Measurements from ENCODE around the gene MCC.

MCC gene

DNA sequence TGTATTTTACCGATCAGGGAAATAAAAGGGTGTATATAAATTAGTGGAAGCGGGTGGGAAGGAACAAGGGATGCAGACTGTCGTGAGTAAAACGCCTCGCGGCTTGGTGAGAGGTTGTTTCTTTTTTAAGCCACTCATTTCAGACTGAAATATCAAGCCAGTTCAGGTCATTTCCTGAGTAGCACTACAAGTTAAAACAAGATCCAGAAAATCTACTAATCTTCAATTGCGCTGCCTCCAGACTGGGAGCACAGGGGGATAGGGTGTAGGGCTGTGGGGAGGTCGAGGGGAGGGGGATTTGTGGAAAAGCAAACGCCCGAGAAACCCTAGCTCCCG lies 194.3 kb downstream of the MCC start:
- Histone ChIP-seq H3K4me3 (ENCODE audit: low read depth, low read length) (peak overlapping the region; percentile 92), H3K9ac (ENCODE audit: low read depth, low read length) (peak overlapping the region; percentile 70), H3K4me1 (ENCODE audit: control insufficient read depth, insufficient read depth, low read length) (peaks cover 44% of the 10 kb centered on the region), H3K27me3 (ENCODE audit: control insufficient read depth, insufficient read depth, low read length) (peaks cover 12% of the 10 kb centered on the region), H3K36me3 (ENCODE audit: control insufficient read depth, insufficient read depth, low read length) (no peaks in the 10 kb centered on the region), H3K9me3 (ENCODE audit: control insufficient read depth, insufficient read depth, low read length) (no peaks in the 10 kb centered on the region), H3K27ac (ENCODE audit: low read depth, low read length) (peak overlapping the region; percentile 91)

DNA sequence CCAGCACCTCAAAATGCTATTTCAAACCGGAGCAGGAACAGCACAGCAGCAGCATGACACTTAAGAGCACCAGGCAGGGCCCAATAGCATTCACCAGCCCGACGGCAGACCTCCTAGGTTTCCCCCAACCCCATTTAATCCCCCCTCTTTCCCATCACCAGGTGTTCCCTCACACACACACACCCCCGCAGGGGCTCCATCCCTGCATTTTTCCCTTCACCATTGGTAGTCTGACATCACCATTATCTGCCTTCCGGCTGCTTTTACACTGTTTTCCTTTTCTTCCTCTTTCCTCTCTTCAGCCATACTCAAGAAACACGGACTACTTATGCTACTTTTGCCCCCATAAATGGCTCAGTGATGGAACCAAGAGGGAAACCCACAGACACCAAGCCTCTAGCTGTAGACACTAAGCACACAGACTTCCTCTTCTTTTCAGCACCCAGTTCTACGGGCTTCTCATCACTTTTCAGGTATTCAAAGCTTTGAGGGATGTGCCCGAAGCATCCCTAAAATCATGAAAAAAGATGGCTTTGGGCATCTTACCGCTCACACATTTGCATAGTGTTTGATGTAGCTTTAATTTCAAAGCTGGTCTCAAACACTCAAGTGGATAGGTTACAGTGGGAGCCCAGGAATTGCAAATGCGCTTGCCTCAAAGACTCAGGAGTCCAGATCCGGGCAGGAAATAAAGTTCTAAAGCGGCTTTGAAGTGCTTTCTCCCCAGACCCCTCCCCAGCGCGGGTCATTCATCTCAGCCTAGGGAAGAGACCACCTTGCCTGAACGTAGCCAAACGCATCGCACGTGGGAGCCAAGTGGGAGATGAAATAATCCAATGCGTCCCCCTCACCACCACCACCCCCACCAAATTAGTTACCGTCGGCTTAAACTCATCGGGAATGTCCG lies 194.9 kb downstream of the MCC start:
- H3K27ac ChIP-seq (ENCODE audit: low read depth, low read length), result peak overlapping the region; percentile 91
- peak overlapping the region; percentile 70 for H3K9ac ChIP-seq (ENCODE audit: low read depth, low read length)
- H3K4me1 ChIP-seq (ENCODE audit: control insufficient read depth, insufficient read depth, low read length), result peaks cover 44% of the 10 kb centered on the region

DNA sequence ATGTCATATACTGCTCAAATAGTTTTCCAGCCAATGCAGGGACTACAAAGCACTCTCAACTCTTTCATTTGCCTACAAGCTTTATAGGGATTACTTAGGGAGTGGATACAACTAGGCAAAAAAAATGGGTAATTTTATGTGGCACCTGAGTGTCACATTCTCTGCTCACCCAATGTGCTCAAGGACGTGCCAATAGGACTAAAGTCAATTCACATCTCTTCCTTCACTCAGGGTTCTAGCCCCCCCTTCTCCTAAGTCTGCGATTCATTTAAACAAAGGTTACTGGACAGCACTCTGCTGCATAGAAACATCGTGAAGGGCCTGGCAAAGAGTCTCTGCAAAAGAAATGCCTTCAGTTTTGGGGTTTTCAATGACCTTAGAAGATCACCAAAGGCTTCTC lies 195.8 kb downstream of the MCC start:
- Histone ChIP-seq H3K4me3 (ENCODE audit: low read depth, low read length) (peak overlapping the region; percentile 92), H3K4me1 (ENCODE audit: control insufficient read depth, insufficient read depth, low read length) (peaks cover 44% of the 10 kb centered on the region), H3K27ac (ENCODE audit: low read depth, low read length) (peak overlapping the region; percentile 91), H3K9me3 (ENCODE audit: control insufficient read depth, insufficient read depth, low read length) (no peaks in the 10 kb centered on the region), H3K36me3 (ENCODE audit: control insufficient read depth, insufficient read depth, low read length) (no peaks in the 10 kb centered on the region), H3K27me3 (ENCODE audit: control insufficient read depth, insufficient read depth, low read length) (peaks cover 12% of the 10 kb centered on the region), H3K9ac (ENCODE audit: low read depth, low read length) (no peak overlapping the region)

More for the DNA sequence above, 194.9 kb downstream of the MCC start:
- no peaks in the 10 kb centered on the region for H3K9me3 ChIP-seq (ENCODE audit: control insufficient read depth, insufficient read depth, low read length)
- peaks cover 12% of the 10 kb centered on the region for H3K27me3 ChIP-seq (ENCODE audit: control insufficient read depth, insufficient read depth, low read length)
- H3K4me3 ChIP-seq (ENCODE audit: low read depth, low read length), result peak overlapping the region; percentile 92
- no peaks in the 10 kb centered on the region for H3K36me3 ChIP-seq (ENCODE audit: control insufficient read depth, insufficient read depth, low read length)

DNA sequence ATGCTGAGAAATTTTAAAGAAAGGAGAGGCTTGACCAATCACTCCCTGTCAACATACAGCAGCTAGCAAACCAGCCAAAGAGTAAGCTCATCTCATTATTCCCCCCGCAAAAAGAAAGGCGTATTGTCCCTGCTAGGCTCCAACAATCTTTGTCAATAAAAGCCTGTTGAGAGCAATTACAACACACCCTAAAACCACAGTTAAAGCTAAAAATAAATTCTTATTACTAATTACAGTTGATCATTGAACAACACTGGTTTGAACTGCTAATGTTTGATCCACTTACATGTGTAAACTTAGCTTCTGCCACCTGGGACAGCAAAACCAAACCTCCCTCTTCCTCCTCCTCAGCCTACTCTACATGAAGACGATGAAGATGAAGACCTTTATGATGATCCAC lies 204.7 kb downstream of the MCC start:
- no peak overlapping the region for H3K27ac ChIP-seq (ENCODE audit: low read depth, low read length)
- no peaks in the 10 kb centered on the region for H3K9me3 ChIP-seq (ENCODE audit: control insufficient read depth, insufficient read depth, low read length)
- H3K36me3 ChIP-seq (ENCODE audit: control insufficient read depth, insufficient read depth, low read length), result no peaks in the 10 kb centered on the region
- no peak overlapping the region for H3K4me3 ChIP-seq (ENCODE audit: low read depth, low read length)
- H3K9ac ChIP-seq (ENCODE audit: low read depth, low read length), result no peak overlapping the region
- no peaks in the 10 kb centered on the region for H3K27me3 ChIP-seq (ENCODE audit: control insufficient read depth, insufficient read depth, low read length)
- peaks cover 23% of the 10 kb centered on the region for H3K4me1 ChIP-seq (ENCODE audit: control insufficient read depth, insufficient read depth, low read length)

DNA sequence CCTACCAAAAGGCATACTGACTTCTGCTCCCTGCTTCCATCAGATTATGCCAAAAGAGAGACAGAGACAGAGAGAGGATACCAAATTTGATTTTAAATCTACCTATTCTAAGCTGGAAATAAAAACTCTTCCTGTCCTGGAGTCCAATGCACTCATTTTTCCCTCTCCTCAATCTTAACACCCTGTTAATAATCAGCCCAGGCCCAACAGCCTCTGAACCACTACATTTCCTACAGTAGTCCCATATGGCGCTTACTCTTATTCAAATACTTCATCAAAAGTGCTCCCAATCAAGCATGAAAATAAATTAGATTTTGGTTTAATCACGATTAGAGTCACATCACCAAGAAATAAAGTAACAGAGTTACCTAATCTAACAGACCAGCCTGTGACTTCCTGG lies 205.8 kb downstream of the MCC start:
- no peak overlapping the region for H3K27ac ChIP-seq (ENCODE audit: low read depth, low read length)

DNA sequence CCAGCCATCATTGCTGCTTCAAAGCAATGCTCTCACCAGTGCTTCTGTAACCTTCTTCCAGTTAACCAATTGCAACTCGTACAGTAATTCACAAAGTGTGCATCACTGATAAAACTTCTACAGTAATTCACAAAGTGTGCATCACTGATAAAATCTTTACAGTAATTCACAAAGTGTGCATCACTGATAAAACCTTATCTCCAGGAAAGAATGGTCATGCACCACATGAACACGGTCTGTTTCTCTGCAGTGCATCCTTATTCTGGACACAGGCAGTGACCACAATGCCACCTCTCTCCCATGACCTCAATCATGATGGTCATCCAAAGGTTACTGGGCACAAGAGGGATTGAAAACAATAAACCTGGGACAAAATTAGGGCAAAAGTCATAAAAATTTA lies 207.1 kb downstream of the MCC start:
- no peak overlapping the region for H3K9ac ChIP-seq (ENCODE audit: low read depth, low read length)
- H3K9me3 ChIP-seq (ENCODE audit: control insufficient read depth, insufficient read depth, low read length), result no peaks in the 10 kb centered on the region
- H3K4me1 ChIP-seq (ENCODE audit: control insufficient read depth, insufficient read depth, low read length), result peaks cover 27% of the 10 kb centered on the region
- no peak overlapping the region for H3K27ac ChIP-seq (ENCODE audit: low read depth, low read length)
- H3K36me3 ChIP-seq (ENCODE audit: control insufficient read depth, insufficient read depth, low read length), result no peaks in the 10 kb centered on the region
- H3K4me3 ChIP-seq (ENCODE audit: low read depth, low read length), result no peak overlapping the region
- H3K27me3 ChIP-seq (ENCODE audit: control insufficient read depth, insufficient read depth, low read length), result no peaks in the 10 kb centered on the region

More for the DNA sequence above, 205.8 kb downstream of the MCC start:
- H3K4me1 ChIP-seq (ENCODE audit: control insufficient read depth, insufficient read depth, low read length), result peaks cover 23% of the 10 kb centered on the region
- H3K4me3 ChIP-seq (ENCODE audit: low read depth, low read length), result no peak overlapping the region
- no peaks in the 10 kb centered on the region for H3K36me3 ChIP-seq (ENCODE audit: control insufficient read depth, insufficient read depth, low read length)
- no peaks in the 10 kb centered on the region for H3K9me3 ChIP-seq (ENCODE audit: control insufficient read depth, insufficient read depth, low read length)
- no peak overlapping the region for H3K9ac ChIP-seq (ENCODE audit: low read depth, low read length)
- H3K27me3 ChIP-seq (ENCODE audit: control insufficient read depth, insufficient read depth, low read length), result no peaks in the 10 kb centered on the region

DNA sequence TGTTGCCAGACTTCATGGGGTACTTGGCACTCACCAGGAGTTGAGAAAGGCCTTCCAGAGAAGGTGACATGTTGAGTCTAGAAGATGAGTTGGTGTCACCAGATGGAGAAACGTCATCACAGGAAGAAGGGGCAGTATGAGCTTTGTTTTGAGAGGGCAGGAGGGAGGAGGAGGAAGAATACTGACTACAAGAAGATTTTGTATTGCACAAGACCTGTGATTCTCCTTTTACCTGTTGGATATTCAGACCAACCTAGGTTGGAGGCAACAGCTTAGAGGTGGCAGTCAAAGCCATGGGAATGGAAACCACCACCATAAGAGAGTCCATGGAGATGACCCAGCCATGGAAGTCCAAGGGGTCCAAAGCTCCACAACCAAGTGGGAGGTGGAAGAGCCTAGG lies 207.7 kb downstream of the MCC start:
- no peaks in the 10 kb centered on the region for H3K27me3 ChIP-seq (ENCODE audit: control insufficient read depth, insufficient read depth, low read length)
- H3K9me3 ChIP-seq (ENCODE audit: control insufficient read depth, insufficient read depth, low read length), result no peaks in the 10 kb centered on the region
- no peak overlapping the region for H3K9ac ChIP-seq (ENCODE audit: low read depth, low read length)
- no peak overlapping the region for H3K27ac ChIP-seq (ENCODE audit: low read depth, low read length)
- H3K4me1 ChIP-seq (ENCODE audit: control insufficient read depth, insufficient read depth, low read length), result peaks cover 33% of the 10 kb centered on the region
- H3K4me3 ChIP-seq (ENCODE audit: low read depth, low read length), result no peak overlapping the region
- no peaks in the 10 kb centered on the region for H3K36me3 ChIP-seq (ENCODE audit: control insufficient read depth, insufficient read depth, low read length)

DNA sequence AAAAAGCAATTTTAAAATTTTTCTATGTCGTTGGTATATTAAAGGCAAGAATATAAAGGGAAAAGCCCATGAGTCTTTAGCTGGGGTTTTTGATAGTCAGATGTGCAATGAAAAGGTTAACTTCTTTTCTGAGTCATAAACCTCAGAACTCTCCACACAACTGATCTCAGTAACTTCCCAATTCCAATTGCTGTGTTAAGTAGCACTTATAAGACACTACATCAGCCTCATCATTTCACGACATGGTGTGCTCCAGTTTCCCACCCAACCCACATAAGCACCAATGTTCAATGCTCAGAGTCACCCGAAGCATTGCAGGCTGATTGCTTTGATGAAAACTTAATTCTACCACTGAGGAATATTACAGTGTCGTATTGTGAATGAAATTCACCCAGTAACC lies 209.3 kb downstream of the MCC start:
- Histone ChIP-seq H3K4me3 (ENCODE audit: low read depth, low read length) (no peak overlapping the region), H3K9ac (ENCODE audit: low read depth, low read length) (no peak overlapping the region), H3K36me3 (ENCODE audit: control insufficient read depth, insufficient read depth, low read length) (no peaks in the 10 kb centered on the region)

DNA sequence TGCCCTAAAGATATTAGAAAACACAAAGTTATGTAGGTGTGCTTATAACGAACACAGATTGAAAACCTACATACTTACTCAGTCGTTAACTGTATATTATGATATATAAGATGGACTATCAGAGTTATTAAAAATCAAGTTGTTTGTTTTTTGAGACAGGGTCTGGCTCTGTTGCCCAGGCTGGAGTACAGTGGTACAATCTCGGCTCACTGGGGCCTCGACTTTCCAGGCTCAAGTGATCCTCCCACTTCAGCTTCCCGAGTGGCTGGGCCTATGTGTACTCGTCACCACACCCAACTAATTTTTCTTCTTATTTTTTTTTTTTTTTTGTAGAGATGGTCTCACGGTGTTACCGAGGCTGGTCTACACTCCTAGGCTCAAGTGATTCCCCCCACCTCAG lies 211.8 kb downstream of the MCC start:
- Histone ChIP-seq H3K27ac (ENCODE audit: low read depth, low read length) (peak overlapping the region; percentile 92), H3K4me1 (ENCODE audit: control insufficient read depth, insufficient read depth, low read length) (peaks cover 53% of the 10 kb centered on the region), H3K9me3 (ENCODE audit: control insufficient read depth, insufficient read depth, low read length) (no peaks in the 10 kb centered on the region), H3K36me3 (ENCODE audit: control insufficient read depth, insufficient read depth, low read length) (no peaks in the 10 kb centered on the region), H3K4me3 (ENCODE audit: low read depth, low read length) (no peak overlapping the region), H3K27me3 (ENCODE audit: control insufficient read depth, insufficient read depth, low read length) (no peaks in the 10 kb centered on the region), H3K9ac (ENCODE audit: low read depth, low read length) (no peak overlapping the region)

More for the DNA sequence above, 209.3 kb downstream of the MCC start:
- Histone ChIP-seq H3K4me1 (ENCODE audit: control insufficient read depth, insufficient read depth, low read length) (peaks cover 47% of the 10 kb centered on the region), H3K9me3 (ENCODE audit: control insufficient read depth, insufficient read depth, low read length) (no peaks in the 10 kb centered on the region), H3K27me3 (ENCODE audit: control insufficient read depth, insufficient read depth, low read length) (no peaks in the 10 kb centered on the region), H3K27ac (ENCODE audit: low read depth, low read length) (no peak overlapping the region)

DNA sequence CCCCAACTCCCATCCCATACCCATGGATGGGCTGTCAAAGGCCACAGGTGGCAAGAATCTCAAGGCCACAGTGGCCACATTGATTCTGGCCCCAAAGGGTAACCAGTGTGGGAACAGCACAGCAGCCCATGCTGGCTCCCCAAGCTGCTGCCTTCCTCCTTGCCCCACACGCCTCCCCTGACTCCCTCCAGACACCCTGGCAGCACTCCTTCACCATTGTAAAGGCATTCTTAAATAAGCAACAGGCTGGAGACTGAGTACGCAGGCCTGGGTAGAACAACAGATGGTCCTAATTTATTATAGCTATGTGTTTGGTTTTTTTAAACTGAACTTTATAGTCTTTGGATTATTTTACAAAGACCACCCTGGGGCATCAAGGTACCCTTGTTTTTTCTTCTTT lies 212.3 kb downstream of the MCC start:
- no peak overlapping the region for H3K9ac ChIP-seq (ENCODE audit: low read depth, low read length)
- no peaks in the 10 kb centered on the region for H3K9me3 ChIP-seq (ENCODE audit: control insufficient read depth, insufficient read depth, low read length)
- H3K27me3 ChIP-seq (ENCODE audit: control insufficient read depth, insufficient read depth, low read length), result no peaks in the 10 kb centered on the region
- H3K27ac ChIP-seq (ENCODE audit: low read depth, low read length), result peak overlapping the region; percentile 92
- no peaks in the 10 kb centered on the region for H3K36me3 ChIP-seq (ENCODE audit: control insufficient read depth, insufficient read depth, low read length)
- no peak overlapping the region for H3K4me3 ChIP-seq (ENCODE audit: low read depth, low read length)
- peaks cover 54% of the 10 kb centered on the region for H3K4me1 ChIP-seq (ENCODE audit: control insufficient read depth, insufficient read depth, low read length)

DNA sequence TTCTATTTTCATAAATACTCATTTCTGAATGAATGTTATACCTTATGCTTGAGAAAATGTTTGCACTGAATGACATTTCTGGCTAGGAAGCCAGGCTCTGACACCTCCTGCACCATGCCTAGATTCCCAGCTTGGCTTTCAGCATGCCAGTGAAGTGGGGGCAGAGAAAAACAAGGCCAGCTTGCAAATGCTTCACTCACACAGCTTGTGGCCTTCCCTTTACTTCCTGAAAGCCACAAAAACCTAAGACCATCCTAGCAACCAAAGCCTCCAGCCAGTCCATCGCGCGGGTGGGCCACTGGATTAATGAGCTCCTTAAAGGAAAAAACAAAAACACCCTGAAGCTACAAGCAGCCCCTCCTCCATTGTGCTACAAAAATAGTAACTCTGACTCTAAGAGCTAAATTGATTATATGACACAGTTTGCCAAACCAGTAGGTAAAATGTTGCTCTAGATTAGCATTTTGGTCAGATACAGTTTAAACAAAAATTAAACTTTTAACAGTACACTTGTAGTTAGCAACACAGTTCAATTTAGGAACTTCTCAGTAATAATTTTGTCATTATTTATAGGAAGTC lies 213.3 kb downstream of the MCC start:
- no peak overlapping the region for H3K4me3 ChIP-seq (ENCODE audit: low read depth, low read length)
- no peak overlapping the region for H3K9ac ChIP-seq (ENCODE audit: low read depth, low read length)
- no peaks in the 10 kb centered on the region for H3K9me3 ChIP-seq (ENCODE audit: control insufficient read depth, insufficient read depth, low read length)
- H3K36me3 ChIP-seq (ENCODE audit: control insufficient read depth, insufficient read depth, low read length), result no peaks in the 10 kb centered on the region
- H3K27ac ChIP-seq (ENCODE audit: low read depth, low read length), result peak overlapping the region; percentile 92
- H3K27me3 ChIP-seq (ENCODE audit: control insufficient read depth, insufficient read depth, low read length), result no peaks in the 10 kb centered on the region
- peaks cover 65% of the 10 kb centered on the region for H3K4me1 ChIP-seq (ENCODE audit: control insufficient read depth, insufficient read depth, low read length)
